ENCODE measurements around the gene EXOC2. TPM values are rescaled to one million over a fixed set of nuclear protein-coding genes. Genes with fewer than 3 reads are reported as not detected.

Gene EXOC2
- total and polyA plus RNA-seq, 2 donors (not counting 3 experiments of a cell fraction or from before 2014, with no cell fraction given): 18.2 to 30.8 TPM

DNA sequence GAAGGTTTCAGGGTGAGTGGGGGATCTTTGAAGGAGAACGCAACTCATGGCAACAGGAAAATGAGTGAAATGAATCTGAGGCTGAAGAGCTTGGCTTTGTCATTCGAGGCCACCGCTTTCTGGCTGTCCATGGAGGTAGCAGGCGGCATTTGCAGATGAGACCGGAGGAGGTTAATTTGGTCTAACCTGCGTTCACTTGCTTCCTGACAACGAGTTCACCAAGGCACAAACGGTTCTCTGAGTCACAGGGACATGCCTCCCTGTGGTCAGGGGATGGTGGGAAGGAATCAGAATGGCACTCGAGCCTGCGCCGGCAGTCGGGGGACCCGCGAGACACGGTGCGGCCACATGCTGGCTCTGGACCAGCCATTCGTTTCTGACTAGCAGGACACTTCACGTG lies 226.4 kb downstream of the EXOC2 start:
- BruUV-seq (replicated peaks): no TSS peak
- TF ChIP-seq POLR2AphosphoS5 (IDR thresholded peaks at IDR 0.05; ENCODE audit: insufficient read depth, low read depth, low read length): no peak
- TF ChIP-seq POLR2A (IDR thresholded peaks at IDR 0.05; ENCODE audit: low read depth, low read length): no peak
- TF ChIP-seq, protein P1, sequence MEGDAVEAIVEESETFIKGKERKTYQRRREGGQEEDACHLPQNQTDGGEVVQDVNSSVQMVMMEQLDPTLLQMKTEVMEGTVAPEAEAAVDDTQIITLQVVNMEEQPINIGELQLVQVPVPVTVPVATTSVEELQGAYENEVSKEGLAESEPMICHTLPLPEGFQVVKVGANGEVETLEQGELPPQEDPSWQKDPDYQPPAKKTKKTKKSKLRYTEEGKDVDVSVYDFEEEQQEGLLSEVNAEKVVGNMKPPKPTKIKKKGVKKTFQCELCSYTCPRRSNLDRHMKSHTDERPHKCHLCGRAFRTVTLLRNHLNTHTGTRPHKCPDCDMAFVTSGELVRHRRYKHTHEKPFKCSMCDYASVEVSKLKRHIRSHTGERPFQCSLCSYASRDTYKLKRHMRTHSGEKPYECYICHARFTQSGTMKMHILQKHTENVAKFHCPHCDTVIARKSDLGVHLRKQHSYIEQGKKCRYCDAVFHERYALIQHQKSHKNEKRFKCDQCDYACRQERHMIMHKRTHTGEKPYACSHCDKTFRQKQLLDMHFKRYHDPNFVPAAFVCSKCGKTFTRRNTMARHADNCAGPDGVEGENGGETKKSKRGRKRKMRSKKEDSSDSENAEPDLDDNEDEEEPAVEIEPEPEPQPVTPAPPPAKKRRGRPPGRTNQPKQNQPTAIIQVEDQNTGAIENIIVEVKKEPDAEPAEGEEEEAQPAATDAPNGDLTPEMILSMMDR (IDR thresholded peaks at IDR 0.05; ENCODE audit: extremely low read depth in 1 of 2, insufficient read depth in 1 of 2, low read depth in 1 of 2, low read length in 2 of 2): no peak
- TF ChIP-seq, protein P2, sequence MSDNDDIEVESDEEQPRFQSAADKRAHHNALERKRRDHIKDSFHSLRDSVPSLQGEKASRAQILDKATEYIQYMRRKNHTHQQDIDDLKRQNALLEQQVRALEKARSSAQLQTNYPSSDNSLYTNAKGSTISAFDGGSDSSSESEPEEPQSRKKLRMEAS (IDR thresholded peaks at IDR 0.05; ENCODE audit: insufficient read depth, insufficient read length): no peak
- TF ChIP-seq EZH2 (IDR thresholded peaks at IDR 0.05; ENCODE audit: borderline replicate concordance, low read depth, low read length, severe bottlenecking): no peak
- no peak for TF ChIP-seq GATA2 (IDR thresholded peaks at IDR 0.05; ENCODE audit: insufficient read depth, insufficient read length, low read depth, low read length)
- no peak for TF ChIP-seq MYC (IDR thresholded peaks at IDR 0.05; ENCODE audit: low read depth, low read length)
- no peak for TF ChIP-seq FOS (IDR thresholded peaks at IDR 0.05; ENCODE audit: borderline replicate concordance, insufficient read depth, low read length)
- TF ChIP-seq JUN (IDR thresholded peaks at IDR 0.05; ENCODE audit: borderline replicate concordance, insufficient read depth, insufficient read length, low read depth): no peak
- POLR2A ChIA-PET: no interaction called here

More for the DNA sequence above, 226.4 kb downstream of the EXOC2 start:
- no peaks in the 10 kb centered on the region for H3K9me1 ChIP-seq (replicated peaks; ENCODE audit: control insufficient read depth, extremely low read depth, insufficient read depth, low read length)
- H4K20me1 ChIP-seq (replicated peaks; ENCODE audit: control insufficient read depth, extremely low read depth, insufficient read depth, low read length): no peaks in the 10 kb centered on the region
- no peak overlapping the region for H3K4me3 ChIP-seq (replicated peaks in 1 of 3; ENCODE audit: insufficient read depth in 1 of 3, low read depth in 1 of 3, low read length in 3 of 3)
- no peaks in the 10 kb centered on the region for H3K9me3 ChIP-seq (replicated peaks; ENCODE audit: control insufficient read depth, insufficient read depth, low read length)
- no peaks in the 10 kb centered on the region for H3K79me2 ChIP-seq (ENCODE audit: control insufficient read depth, insufficient read depth, low read length)
- no peak overlapping the region for H3K4me2 ChIP-seq (ENCODE audit: insufficient read depth, low read length)
- H3K9ac ChIP-seq (replicated peaks; ENCODE audit: extremely low read depth, insufficient read depth, low read length): no peak overlapping the region
- H3K27ac ChIP-seq (ENCODE audit: insufficient read depth, low read depth, low read length): no peak overlapping the region
- FAIRE-seq: no peak
- no peaks in the 10 kb centered on the region for H3K36me3 ChIP-seq (ENCODE audit: control insufficient read depth in 2 of 2, extremely low read depth in 1 of 2, insufficient read depth in 2 of 2, low read length in 2 of 2)
- H3K4me1 ChIP-seq (ENCODE audit: control insufficient read depth, extremely low read depth, insufficient read depth, low read length): no peaks in the 10 kb centered on the region
- H3K27me3 ChIP-seq (ENCODE audit: control insufficient read depth in 2 of 2, insufficient read depth in 2 of 2, low read length in 2 of 2): no peaks in the 10 kb centered on the region
- DNase-seq (ENCODE audit: low read depth, low spot score): no peak
- intact Hi-C loops (cut with micrococcal nuclease) (no loop called here), dilution Hi-C loops (cut with MboI; ENCODE audit: extremely low pct_ligation_motif_present, low sequenced_read_pairs) (no loop called here)
- CTCF ChIA-PET: no interaction called here
- H2AFZ ChIP-seq (ENCODE audit: low read depth, low read length): no peak overlapping the region
